Measurements from ENCODE around the gene CLK3.
A peak's percentile ranks its signal among the peaks of the same experiment; 100 is the strongest.
"Not testable (repeated sequence)": the region's sequence is repeated elsewhere in the genome, so short reads cannot be mapped to it uniquely, and the experiment has no call there.

CLK3 gene

GRCh38 chr15:74615508-74616365 is at the start of gene CLK3:
TSS of gene CLK3 (plus strand) at chr15:74615836. CDS start at chr15:74619197, 3,361 bp downstream.
- peak; percentile 97 for DNase-seq

- no peak for DNase-seq
These were observed 47.0 kb upstream of the CLK3 start for GRCh38 chr15:74568594-74568993.

- no peak for DNase-seq
These were observed 45.9 kb upstream of the CLK3 start for GRCh38 chr15:74569731-74570070.

- DNase-seq: no peak
These were observed 44.4 kb upstream of the CLK3 start for GRCh38 chr15:74571191-74571590.

GRCh38 chr15:74573987-74574386 is 41.6 kb upstream of the CLK3 start:
- no peak for DNase-seq

GRCh38 chr15:74578496-74578994 is 37.1 kb upstream of the CLK3 start:
- DNase-seq: no peak

GRCh38 chr15:74579001-74579400 is 36.6 kb upstream of the CLK3 start:
- DNase-seq: no peak

GRCh38 chr15:74580538-74581350 is 34.9 kb upstream of the CLK3 start:
- DNase-seq: no peak

- DNase-seq: no peak
These were observed 31.4 kb upstream of the CLK3 start for GRCh38 chr15:74584204-74584603.

- peak; percentile 62 for DNase-seq
These were observed 30.9 kb upstream of the CLK3 start for GRCh38 chr15:74584779-74585178.

GRCh38 chr15:74585191-74585590 is 30.4 kb upstream of the CLK3 start:
- no peak for DNase-seq

- no peak for DNase-seq
These were observed 29.8 kb upstream of the CLK3 start for GRCh38 chr15:74585857-74586256.

- no peak for DNase-seq
These were observed 25.8 kb upstream of the CLK3 start for GRCh38 chr15:74589826-74590225.

- no peak for DNase-seq
These were observed 23.4 kb upstream of the CLK3 start for GRCh38 chr15:74592222-74592621.

GRCh38 chr15:74593122-74593521 is 22.5 kb upstream of the CLK3 start:
- DNase-seq: no peak

- DNase-seq: no peak
These were observed 21.2 kb upstream of the CLK3 start for GRCh38 chr15:74594455-74594854.

- DNase-seq: no peak
These were observed 20.4 kb upstream of the CLK3 start for GRCh38 chr15:74595271-74595670.

GRCh38 chr15:74596736-74597135 is 18.9 kb upstream of the CLK3 start:
- DNase-seq: not testable (repeated sequence)

GRCh38 chr15:74597146-74597705 is 18.4 kb upstream of the CLK3 start:
- DNase-seq: not testable (repeated sequence)

- peak; percentile 96 for DNase-seq
These were observed 17.4 kb upstream of the CLK3 start for GRCh38 chr15:74598126-74598842.

GRCh38 chr15:74599156-74599555 is 16.5 kb upstream of the CLK3 start:
- DNase-seq: no peak

- no peak for DNase-seq
These were observed 12.4 kb upstream of the CLK3 start for GRCh38 chr15:74603026-74603788.

Data from OCI-M1 (cell line).